ENCODE measurements around the gene PVALEF. TPM values are rescaled to one million over a fixed set of nuclear protein-coding genes. Genes with fewer than 3 reads are reported as not detected.

The PVALEF gene
- polyA plus RNA-seq, 1 donor (not counting 4 experiments of a cell fraction or from before 2014, with no cell fraction given): not detected

DNA sequence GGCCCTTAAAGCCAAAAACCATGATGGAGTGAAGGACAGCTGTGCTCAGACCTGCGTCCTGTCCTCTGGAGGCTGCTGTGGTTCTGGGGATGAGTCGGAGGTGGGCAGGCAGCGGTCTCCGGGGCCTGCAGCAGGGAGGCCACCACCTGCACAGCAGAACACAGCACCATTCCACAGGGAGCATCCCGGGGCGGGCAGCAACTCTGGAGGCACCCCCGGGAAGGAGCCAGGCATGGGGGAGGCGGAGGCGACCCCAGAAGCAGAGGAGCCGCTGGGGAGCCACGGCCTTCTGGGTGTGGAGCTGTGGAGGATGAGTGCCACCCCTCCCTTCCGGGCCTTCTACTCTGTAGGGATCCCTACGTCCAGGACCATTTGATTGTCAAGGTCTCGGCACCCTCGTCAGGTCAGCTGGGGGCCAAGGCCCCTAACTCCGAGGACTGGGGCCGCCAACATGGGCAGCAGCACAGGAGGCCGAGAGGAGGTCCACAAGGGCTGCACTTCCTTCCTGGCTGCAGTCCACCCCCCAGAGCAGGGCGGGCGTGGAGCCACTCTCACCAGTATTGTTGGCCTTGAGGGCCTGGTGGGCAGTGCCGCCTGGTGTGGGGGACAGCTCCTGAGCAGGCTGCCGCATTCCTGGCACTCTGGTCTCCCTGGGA lies 33.6 kb downstream of the PVALEF start:
- DNase-seq (ENCODE audit: low read depth, low spot score) (no peak), FAIRE-seq (no peak)

DNA sequence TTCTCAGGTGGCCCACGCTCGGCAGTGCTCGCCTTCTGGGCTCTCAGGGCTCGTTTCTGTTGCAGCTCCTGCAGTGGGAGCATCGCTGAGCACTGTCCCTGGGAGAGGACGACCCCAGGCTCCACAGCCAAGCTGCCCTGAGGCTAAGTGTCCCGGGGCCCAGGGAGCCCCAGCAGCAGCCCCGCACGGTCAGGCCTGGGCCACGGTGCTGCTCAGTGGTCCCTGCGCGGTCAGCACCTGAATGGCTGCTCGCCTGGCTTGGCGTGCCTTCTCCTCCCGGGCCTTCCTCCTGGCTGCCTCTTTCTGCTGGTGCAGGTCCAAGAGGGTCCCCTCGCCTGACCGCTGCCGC lies 34.1 kb downstream of the PVALEF start:
- Histone ChIP-seq H3K27ac (ENCODE audit: control insufficient read depth, insufficient read depth, low read length) (no peak overlapping the region), H3K4me3 (ENCODE audit: control insufficient read depth in 2 of 3, extremely low read depth in 1 of 3, insufficient read depth in 2 of 3, low read depth in 1 of 3, low read length in 3 of 3) (no peak overlapping the region), H3K4me1 (ENCODE audit: control insufficient read depth, extremely low read depth, insufficient read depth, low read length) (no peaks in the 10 kb centered on the region), H3K36me3 (ENCODE audit: control insufficient read depth in 2 of 2, extremely low read depth in 1 of 2, insufficient read depth in 2 of 2, low read length in 2 of 2) (no peaks in the 10 kb centered on the region), H3K79me2 (ENCODE audit: control insufficient read depth, insufficient read depth, low read length) (no peaks in the 10 kb centered on the region), H3K4me2 (ENCODE audit: control insufficient read depth, extremely low read depth, insufficient read depth, low read depth, low read length) (no peak overlapping the region), H3K9me1 (ENCODE audit: control insufficient read depth, extremely low read depth, insufficient read depth, low read length) (no peaks in the 10 kb centered on the region), H4K20me1 (ENCODE audit: control insufficient read depth, extremely low read depth, insufficient read depth, low read length) (no peaks in the 10 kb centered on the region), H3K9me3 (ENCODE audit: control insufficient read depth, low read depth, low read length) (no peaks in the 10 kb centered on the region), H3K27me3 (ENCODE audit: control insufficient read depth, extremely low read depth, insufficient read depth, low read length) (no peaks in the 10 kb centered on the region), H3K9ac (ENCODE audit: control insufficient read depth, extremely low read depth, insufficient read depth, low read length) (no peak overlapping the region), H2AFZ (ENCODE audit: control insufficient read depth, low read length) (no peak overlapping the region)
- no peak for FAIRE-seq
- dilution Hi-C loops (cut with MboI; ENCODE audit: extremely low pct_ligation_motif_present, low sequenced_read_pairs): no loop called here
- no peak for DNase-seq (ENCODE audit: low read depth, low spot score)
- TF ChIP-seq, protein P1, sequence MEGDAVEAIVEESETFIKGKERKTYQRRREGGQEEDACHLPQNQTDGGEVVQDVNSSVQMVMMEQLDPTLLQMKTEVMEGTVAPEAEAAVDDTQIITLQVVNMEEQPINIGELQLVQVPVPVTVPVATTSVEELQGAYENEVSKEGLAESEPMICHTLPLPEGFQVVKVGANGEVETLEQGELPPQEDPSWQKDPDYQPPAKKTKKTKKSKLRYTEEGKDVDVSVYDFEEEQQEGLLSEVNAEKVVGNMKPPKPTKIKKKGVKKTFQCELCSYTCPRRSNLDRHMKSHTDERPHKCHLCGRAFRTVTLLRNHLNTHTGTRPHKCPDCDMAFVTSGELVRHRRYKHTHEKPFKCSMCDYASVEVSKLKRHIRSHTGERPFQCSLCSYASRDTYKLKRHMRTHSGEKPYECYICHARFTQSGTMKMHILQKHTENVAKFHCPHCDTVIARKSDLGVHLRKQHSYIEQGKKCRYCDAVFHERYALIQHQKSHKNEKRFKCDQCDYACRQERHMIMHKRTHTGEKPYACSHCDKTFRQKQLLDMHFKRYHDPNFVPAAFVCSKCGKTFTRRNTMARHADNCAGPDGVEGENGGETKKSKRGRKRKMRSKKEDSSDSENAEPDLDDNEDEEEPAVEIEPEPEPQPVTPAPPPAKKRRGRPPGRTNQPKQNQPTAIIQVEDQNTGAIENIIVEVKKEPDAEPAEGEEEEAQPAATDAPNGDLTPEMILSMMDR (optimal IDR thresholded peaks at IDR 0.05 in 1 of 3, IDR thresholded peaks at IDR 0.05 in 1 of 3, conservative IDR thresholded peaks at IDR 0.05 in 1 of 3; ENCODE audit: extremely low read depth in 1 of 3, insufficient read depth in 2 of 3, low read length in 3 of 3): no peak
- no peak for TF ChIP-seq EZH2 (IDR thresholded peaks at IDR 0.05; ENCODE audit: low read length)

More for the DNA sequence above, 33.6 kb downstream of the PVALEF start:
- TF ChIP-seq, protein P1 (optimal IDR thresholded peaks at IDR 0.05 in 1 of 3, IDR thresholded peaks at IDR 0.05 in 1 of 3, conservative IDR thresholded peaks at IDR 0.05 in 1 of 3; ENCODE audit: extremely low read depth in 1 of 3, insufficient read depth in 2 of 3, low read length in 3 of 3): no peak
- H3K4me3 ChIP-seq (ENCODE audit: control insufficient read depth in 2 of 3, extremely low read depth in 1 of 3, insufficient read depth in 2 of 3, low read depth in 1 of 3, low read length in 3 of 3): no peak overlapping the region
- H2AFZ ChIP-seq (ENCODE audit: control insufficient read depth, low read length): no peak overlapping the region
- no peaks in the 10 kb centered on the region for H3K27me3 ChIP-seq (ENCODE audit: control insufficient read depth, extremely low read depth, insufficient read depth, low read length)
- H3K9me3 ChIP-seq (ENCODE audit: control insufficient read depth, low read depth, low read length): no peaks in the 10 kb centered on the region
- no peaks in the 10 kb centered on the region for H4K20me1 ChIP-seq (ENCODE audit: control insufficient read depth, extremely low read depth, insufficient read depth, low read length)
- H3K36me3 ChIP-seq (ENCODE audit: control insufficient read depth in 2 of 2, extremely low read depth in 1 of 2, insufficient read depth in 2 of 2, low read length in 2 of 2): no peaks in the 10 kb centered on the region
- no peaks in the 10 kb centered on the region for H3K4me1 ChIP-seq (ENCODE audit: control insufficient read depth, extremely low read depth, insufficient read depth, low read length)
- no peaks in the 10 kb centered on the region for H3K9me1 ChIP-seq (ENCODE audit: control insufficient read depth, extremely low read depth, insufficient read depth, low read length)
- dilution Hi-C loops (cut with MboI; ENCODE audit: extremely low pct_ligation_motif_present, low sequenced_read_pairs): no loop called here
- no peak overlapping the region for H3K4me2 ChIP-seq (ENCODE audit: control insufficient read depth, extremely low read depth, insufficient read depth, low read depth, low read length)
- no peaks in the 10 kb centered on the region for H3K79me2 ChIP-seq (ENCODE audit: control insufficient read depth, insufficient read depth, low read length)
- H3K27ac ChIP-seq (ENCODE audit: control insufficient read depth, insufficient read depth, low read length): no peak overlapping the region
- H3K9ac ChIP-seq (ENCODE audit: control insufficient read depth, extremely low read depth, insufficient read depth, low read length): no peak overlapping the region

Data from keratinocyte (primary cell).